Activated CD8-positive, alpha-beta memory T cell treated with anti-CD3 and anti-CD28 coated beads for 36 hours (primary cell): ENCODE data around the gene SNX25. TPM values are rescaled to one million over a fixed set of nuclear protein-coding genes. Genes with fewer than 3 reads are reported as not detected.

Experiments used
- CTCF ChIA-PET: fragments of 350-600 bp; sonication (Branson Sonifier 250); formaldehyde crosslinking; loops from one replicate; lab custom pipeline; 2021; ENCODE audit warnings: antibody characterized with exemption; lab: Charles Lee
- POLR2A ChIA-PET: fragments of 350-600 bp; sonication (Branson Sonifier 250); formaldehyde crosslinking; loops from one replicate; lab custom pipeline; 2021; ENCODE audit warnings: antibody characterized with exemption; lab: Charles Lee
- total RNA-seq, 2 experiments: library from RNA; stranded (reverse); gene quantifications; one replicate each; pipeline ENCODE4 v1.2.3, GENCODE V29; 2021

Gene SNX25
- total RNA-seq, 2 experiments from 2014 or later = 17.5 to 19.2 TPM

- ChIA-PET CTCF (no interaction called here), POLR2A (no interaction called here)
Observed at GRCh38 chr4:185380320-185380719, 170.9 kb downstream of the SNX25 start.

GRCh38 chr4:185381288-185382196 is 172.1 kb downstream of the SNX25 start:
- ChIA-PET POLR2A (no interaction called here), CTCF (no interaction called here)

GRCh38 chr4:185382754-185383153 is 173.4 kb downstream of the SNX25 start:
- ChIA-PET POLR2A (no interaction called here), CTCF (no interaction called here)

GRCh38 chr4:185383451-185383850 is 174.1 kb downstream of the SNX25 start:
- CTCF ChIA-PET = no interaction called here
- POLR2A ChIA-PET = no interaction called here

- POLR2A ChIA-PET = no interaction called here
- CTCF ChIA-PET = no interaction called here
Observed at GRCh38 chr4:185384061-185384460, 174.7 kb downstream of the SNX25 start.

- CTCF ChIA-PET = no interaction called here
- POLR2A ChIA-PET = no interaction called here
Observed at GRCh38 chr4:185384930-185385331, 175.5 kb downstream of the SNX25 start.

GRCh38 chr4:185387957-185388356 is 178.6 kb downstream of the SNX25 start:
- ChIA-PET POLR2A (no interaction called here), CTCF (no interaction called here)

GRCh38 chr4:185390941-185391340 is 181.5 kb downstream of the SNX25 start:
- CTCF ChIA-PET = no interaction called here

GRCh38 chr4:185392156-185392555 is 182.8 kb downstream of the SNX25 start:
- CTCF ChIA-PET = no interaction called here

More at GRCh38 chr4:185390941-185391340, 181.5 kb downstream of the SNX25 start:
- POLR2A ChIA-PET = no interaction called here

GRCh38 chr4:185394568-185395237 is 185.3 kb downstream of the SNX25 start:
- ChIA-PET CTCF (interaction anchor here (1.1 kb wide), 1 partner anchor 185 kb away, joined by 3 read pairs; no protein-coding TSS in a partner anchor), POLR2A (interaction anchor here (0.8 to 2.3 kb wide), 2 partner anchors 31 to 252 kb away, joined by 3 to 9 read pairs; no protein-coding TSS in a partner anchor)

More at GRCh38 chr4:185392156-185392555, 182.8 kb downstream of the SNX25 start:
- POLR2A ChIA-PET = no interaction called here

- POLR2A ChIA-PET = interaction anchor here (0.6 to 2.3 kb wide), 3 partner anchors 30 to 861 kb away, joined by 3 to 9 read pairs (median 7); no protein-coding TSS in a partner anchor
Observed at GRCh38 chr4:185395238-185395955, 186.0 kb downstream of the SNX25 start, which contains the start of gene LRP2BP. Gene LRP2BP, minus strand, starts transcription at chr4:185395924. Its CDS starts 17,738 bp downstream, at chr4:185378186.

GRCh38 chr4:185395956-185396723 is 186.7 kb downstream of the SNX25 start:
- ChIA-PET CTCF (interaction anchor here (1.5 to 1.7 kb wide), 2 partner anchors 9 to 30 kb away, joined by 3 to 4 read pairs; a partner anchor contains a TSS), POLR2A (interaction anchor here (0.6 to 2.3 kb wide), 6 partner anchors 9 to 862 kb away, joined by 3 to 9 read pairs (median 4); no protein-coding TSS in a partner anchor)

More at GRCh38 chr4:185395238-185395955, 186.0 kb downstream of the SNX25 start, which contains the start of gene LRP2BP:
- CTCF ChIA-PET = interaction anchor here (1.1 to 1.7 kb wide), 2 partner anchors 10 to 185 kb away, joined by 3 to 4 read pairs; no protein-coding TSS in a partner anchor

GRCh38 chr4:185396724-185397385 is 187.5 kb downstream of the SNX25 start, which contains the start of gene ANKRD37:
Gene ANKRD37, plus strand, starts transcription at chr4:185396841. Its CDS starts 83 bp downstream, at chr4:185396924.
- ChIA-PET POLR2A (interaction anchor here (0.7 to 1.0 kb wide), 4 partner anchors 9 to 195 kb away, joined by 3 to 4 read pairs (median 3); no protein-coding TSS in a partner anchor), CTCF (interaction anchor here (1.5 to 1.7 kb wide), 2 partner anchors 9 to 30 kb away, joined by 3 to 4 read pairs; a partner anchor contains a TSS)

GRCh38 chr4:185398618-185399017 is 189.2 kb downstream of the SNX25 start:
- ChIA-PET CTCF (no interaction called here), POLR2A (no interaction called here)

- POLR2A ChIA-PET = no interaction called here
- CTCF ChIA-PET = no interaction called here
Observed at GRCh38 chr4:185399466-185399865, 190.1 kb downstream of the SNX25 start.

GRCh38 chr4:185404031-185404430 is 194.6 kb downstream of the SNX25 start:
- POLR2A ChIA-PET = no interaction called here
- CTCF ChIA-PET = interaction anchor here (1.1 kb wide), 1 partner anchor 220 kb away, joined by 3 read pairs; no protein-coding TSS in a partner anchor
